Measurements from ENCODE around the gene HEPACAM. TPM values are rescaled to one million over a fixed set of nuclear protein-coding genes. Genes with fewer than 3 reads are reported as not detected.

Gene HEPACAM
- total RNA-seq, 2 experiments from 2014 or later: not detected

DNA sequence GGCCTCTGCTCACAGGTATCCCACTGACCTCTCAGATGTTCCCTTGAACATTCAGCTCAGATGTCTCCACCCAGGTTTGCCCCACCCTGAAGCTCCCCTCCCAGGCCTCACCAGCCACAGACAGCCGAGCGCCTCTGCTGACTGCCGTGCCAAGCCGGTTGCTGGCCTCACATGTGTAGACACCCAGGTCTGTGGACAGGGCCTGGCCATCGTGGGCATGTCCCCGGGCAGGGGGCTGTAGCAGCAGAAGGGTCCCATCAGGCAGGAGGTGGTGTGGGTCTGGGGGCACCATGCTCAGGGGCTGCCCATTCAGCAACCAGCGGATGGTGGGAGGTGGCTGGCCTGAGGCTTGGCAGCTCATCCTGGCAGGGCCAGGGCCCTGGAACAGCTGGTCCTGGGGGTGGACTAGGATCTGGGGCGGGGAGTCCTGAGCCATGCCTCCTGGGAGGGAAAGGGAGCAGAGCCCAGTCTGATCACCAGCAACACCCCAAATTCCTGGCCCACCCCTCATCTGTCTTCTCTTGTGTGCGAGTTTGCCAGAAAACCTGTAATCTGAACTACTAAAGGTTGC lies 38.9 kb downstream of the HEPACAM start:
- Mint-ChIP-seq H3K27ac (no peak overlapping the region), H3K4me3 (no peak overlapping the region), H3K9me3 (no peaks in the 10 kb centered on the region), H3K27me3 (peaks cover 4% of the 10 kb centered on the region), H3K4me1 (ENCODE audit: low read depth) (peaks cover 2% of the 10 kb centered on the region), H3K36me3 (no peaks in the 10 kb centered on the region)
- intact Hi-C loops (cut with micrococcal nuclease): no loop called here
- DNase-seq: no peak
- POLR2A ChIA-PET: no interaction called here
- CTCF ChIA-PET: interaction anchor here (2.3 kb wide), 1 partner anchor 21 kb away, joined by 8 read pairs; no protein-coding TSS in a partner anchor

DNA sequence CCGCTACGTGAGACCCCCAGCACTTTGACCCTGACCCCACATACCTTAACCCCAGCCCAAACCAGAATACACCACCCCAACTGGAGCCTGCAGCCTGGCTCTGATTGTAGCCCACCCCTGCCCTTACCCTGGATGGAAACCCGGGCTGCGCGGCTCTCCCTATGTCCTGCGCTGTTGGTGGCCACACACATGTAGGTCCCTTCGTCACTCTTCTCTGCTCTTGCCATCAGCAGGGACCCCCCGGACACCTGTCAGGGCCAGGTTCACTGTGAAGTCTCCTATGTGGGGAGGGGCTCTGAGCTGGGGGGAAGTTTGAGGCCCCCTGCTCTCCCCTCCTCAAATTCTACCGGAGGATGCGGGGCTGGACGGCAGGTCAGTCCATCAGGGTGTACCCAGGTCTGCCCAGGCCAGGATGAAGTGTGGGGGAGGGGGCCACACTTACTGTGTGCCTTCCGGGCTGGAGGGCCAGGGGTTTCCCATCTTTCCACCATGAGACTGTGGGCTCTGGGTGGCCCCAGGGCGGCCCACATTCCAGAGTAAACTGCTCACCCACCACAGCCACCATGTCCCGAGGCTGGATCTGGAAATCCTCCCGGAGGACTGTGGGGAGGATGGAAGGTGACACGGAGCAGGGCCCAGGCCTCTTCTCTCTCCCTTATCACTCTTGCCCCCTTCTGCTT lies 39.6 kb downstream of the HEPACAM start:
- Mint-ChIP-seq H3K36me3 (no peaks in the 10 kb centered on the region), H3K4me1 (ENCODE audit: low read depth) (peaks cover 2% of the 10 kb centered on the region), H3K4me3 (no peak overlapping the region), H3K27ac (no peak overlapping the region), H3K27me3 (peaks cover under 1% of the 10 kb centered on the region), H3K9me3 (no peaks in the 10 kb centered on the region)
- ChIA-PET CTCF (interaction anchor here (2.3 kb wide), 1 partner anchor 20 kb away, joined by 8 read pairs; no protein-coding TSS in a partner anchor), POLR2A (no interaction called here)
- intact Hi-C loops (cut with micrococcal nuclease): no loop called here
- DNase-seq: no peak

DNA sequence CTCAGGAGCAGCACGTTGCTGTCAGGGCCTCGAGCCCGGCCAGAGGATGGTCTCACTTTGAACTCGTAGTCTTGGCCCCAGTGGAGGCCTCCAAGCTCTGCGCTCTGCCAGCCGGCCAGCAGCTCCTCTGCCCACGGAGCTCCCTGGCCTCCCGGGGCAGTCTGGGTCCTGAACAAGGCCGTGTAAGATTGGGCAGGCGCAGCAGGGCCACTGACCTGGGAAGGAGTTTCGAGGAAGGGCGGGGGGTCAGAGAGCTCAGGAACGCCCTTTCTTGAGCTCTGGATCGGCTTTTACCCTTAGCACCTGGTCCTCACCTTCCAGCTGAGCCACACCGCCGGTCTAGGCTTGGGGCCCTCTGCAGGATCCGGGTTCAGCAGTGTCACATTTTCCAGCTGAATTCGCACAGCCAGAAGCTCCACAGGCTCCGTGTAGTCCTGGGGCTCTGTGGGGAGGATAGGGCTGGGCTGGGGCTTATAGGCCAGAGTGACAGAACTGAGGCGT lies 40.3 kb downstream of the HEPACAM start:
- CTCF ChIA-PET: no interaction called here
- POLR2A ChIA-PET: interaction anchor here (0.6 kb wide), 1 partner anchor 182 kb away, joined by 3 read pairs; no protein-coding TSS in a partner anchor
- Mint-ChIP-seq H3K27ac (no peak overlapping the region), H3K27me3 (no peaks in the 10 kb centered on the region), H3K9me3 (no peaks in the 10 kb centered on the region), H3K4me1 (ENCODE audit: low read depth) (peaks cover 2% of the 10 kb centered on the region), H3K36me3 (no peaks in the 10 kb centered on the region), H3K4me3 (no peak overlapping the region)
- intact Hi-C loops (cut with micrococcal nuclease): no loop called here
- DNase-seq: no peak

DNA sequence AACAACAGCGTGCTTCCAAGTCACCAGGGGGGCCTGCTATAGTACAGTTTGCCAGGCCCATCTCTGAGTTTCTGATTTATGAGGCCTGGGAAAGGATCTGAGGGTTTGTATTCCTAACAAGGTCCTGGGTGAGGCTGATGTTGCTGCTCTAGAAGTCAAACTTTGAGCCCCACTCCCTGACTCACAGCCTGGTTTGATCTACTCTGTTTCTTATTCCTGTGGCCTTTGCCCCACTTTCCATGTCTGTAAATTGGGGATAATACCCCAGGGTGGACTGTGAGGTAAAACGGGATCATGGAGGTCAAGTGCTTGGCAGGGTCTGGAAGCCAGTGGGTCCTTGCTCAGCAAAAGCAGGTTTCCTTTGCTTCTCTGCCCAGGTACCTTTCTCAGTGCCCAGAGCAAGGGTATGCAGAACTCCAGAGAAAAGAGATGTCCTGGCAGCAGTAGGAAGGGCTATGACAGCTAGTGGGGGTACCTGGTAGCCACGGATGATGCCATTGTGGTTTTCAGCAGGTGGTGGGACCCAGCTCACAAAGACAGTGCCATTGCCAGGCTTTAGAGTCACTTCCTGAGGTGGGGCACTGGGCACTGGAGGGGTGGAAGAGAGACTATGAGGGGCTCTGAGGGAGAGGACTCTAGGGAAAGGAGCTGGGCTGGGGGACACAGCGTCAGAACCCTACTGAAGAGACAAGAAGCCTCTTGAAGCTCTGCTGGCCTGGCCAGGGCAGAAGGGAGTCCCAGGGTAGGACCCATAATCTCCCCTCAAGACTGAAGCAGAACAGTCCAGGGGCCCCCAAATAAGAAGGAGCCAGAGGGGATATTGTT lies 41.0 kb downstream of the HEPACAM start:
- peaks cover 2% of the 10 kb centered on the region for H3K4me1 Mint-ChIP-seq (ENCODE audit: low read depth)
- intact Hi-C loops (cut with micrococcal nuclease): no loop called here
- DNase-seq: no peak
- CTCF ChIA-PET: no interaction called here
- H3K36me3 Mint-ChIP-seq: no peaks in the 10 kb centered on the region
- H3K27ac Mint-ChIP-seq: no peak overlapping the region
- H3K27me3 Mint-ChIP-seq: no peaks in the 10 kb centered on the region
- POLR2A ChIA-PET: no interaction called here
- no peak overlapping the region for H3K4me3 Mint-ChIP-seq
- no peaks in the 10 kb centered on the region for H3K9me3 Mint-ChIP-seq

DNA sequence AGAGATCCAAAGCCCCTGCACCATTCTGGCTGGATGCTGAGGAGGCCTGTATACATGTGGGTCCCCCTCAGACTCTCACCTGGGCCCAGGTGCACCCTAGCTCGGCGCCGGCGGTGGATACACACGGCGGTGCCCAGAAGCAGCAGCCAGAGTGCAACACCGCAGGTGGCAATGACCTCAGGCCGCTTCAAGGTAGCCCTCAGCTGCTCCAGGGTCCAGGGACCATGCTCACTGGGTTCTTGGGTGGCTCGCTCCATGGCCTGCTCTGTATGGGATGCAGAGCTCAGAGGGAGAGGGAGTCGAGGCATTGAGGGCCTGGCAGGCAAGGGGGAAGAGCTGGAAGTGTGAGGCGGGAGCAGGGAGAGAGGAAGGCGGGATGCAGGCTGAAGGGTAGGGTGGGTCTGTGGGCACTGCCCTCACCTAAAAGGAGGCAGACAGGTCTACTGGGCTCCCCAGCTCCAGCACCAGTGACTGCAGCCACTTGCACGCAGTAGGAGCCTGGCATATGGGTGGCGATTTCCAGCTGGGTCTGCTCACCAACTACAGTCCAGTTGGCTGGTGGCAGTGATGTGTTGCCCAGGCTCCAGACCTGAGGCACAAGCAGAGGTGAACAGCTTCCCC lies 42.0 kb downstream of the HEPACAM start:
- no peaks in the 10 kb centered on the region for H3K36me3 Mint-ChIP-seq
- H3K27ac Mint-ChIP-seq: no peak overlapping the region
- no peak for DNase-seq
- intact Hi-C loops (cut with micrococcal nuclease): no loop called here
- POLR2A ChIA-PET: no interaction called here
- H3K9me3 Mint-ChIP-seq: no peaks in the 10 kb centered on the region
- H3K4me1 Mint-ChIP-seq (ENCODE audit: low read depth): peaks cover 2% of the 10 kb centered on the region
- H3K4me3 Mint-ChIP-seq: no peak overlapping the region
- CTCF ChIA-PET: no interaction called here
- no peaks in the 10 kb centered on the region for H3K27me3 Mint-ChIP-seq

DNA sequence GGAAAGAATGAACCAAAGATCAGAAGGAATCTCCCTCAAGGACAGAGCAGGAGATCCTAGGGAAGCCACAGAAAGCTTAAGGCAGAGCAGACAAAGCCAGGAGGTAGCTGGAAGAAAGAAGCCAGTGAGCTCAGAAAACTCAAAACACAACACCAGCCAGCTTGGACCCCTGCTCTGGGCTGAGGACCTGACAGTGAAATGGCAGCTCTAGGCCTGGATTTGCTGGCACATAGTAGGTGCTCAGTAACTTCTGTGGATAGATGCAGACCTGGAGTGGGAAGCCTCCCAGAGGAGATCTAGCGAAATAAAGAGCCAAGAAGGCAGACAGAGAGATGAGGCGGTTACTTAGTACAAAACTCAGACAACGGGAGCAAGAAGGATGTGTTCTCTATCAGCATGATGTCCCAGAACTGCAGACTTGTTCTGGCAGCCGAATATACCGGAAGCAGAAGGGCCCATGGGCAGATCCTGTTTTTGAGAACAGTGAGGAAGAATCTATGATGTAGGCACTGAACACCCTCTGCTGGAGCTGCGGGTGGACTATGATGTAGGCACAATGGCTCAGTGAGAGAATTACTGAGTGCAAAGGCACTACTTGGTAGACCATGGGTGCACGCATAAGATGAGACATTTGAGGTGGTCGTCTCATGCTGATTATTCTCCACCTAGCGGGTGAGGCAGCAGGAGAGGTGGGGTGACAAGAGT lies 42.9 kb downstream of the HEPACAM start:
- ChIA-PET CTCF (interaction anchor here (2.5 kb wide), 1 partner anchor 17 kb away, joined by 10 read pairs; no protein-coding TSS in a partner anchor), POLR2A (no interaction called here)
- DNase-seq: no peak
- no peaks in the 10 kb centered on the region for H3K9me3 Mint-ChIP-seq
- H3K36me3 Mint-ChIP-seq: no peaks in the 10 kb centered on the region
- no peak overlapping the region for H3K27ac Mint-ChIP-seq
- intact Hi-C loops (cut with micrococcal nuclease): no loop called here
- H3K4me3 Mint-ChIP-seq: no peak overlapping the region
- H3K27me3 Mint-ChIP-seq: peaks cover 4% of the 10 kb centered on the region
- H3K4me1 Mint-ChIP-seq (ENCODE audit: low read depth): peaks cover 2% of the 10 kb centered on the region

DNA sequence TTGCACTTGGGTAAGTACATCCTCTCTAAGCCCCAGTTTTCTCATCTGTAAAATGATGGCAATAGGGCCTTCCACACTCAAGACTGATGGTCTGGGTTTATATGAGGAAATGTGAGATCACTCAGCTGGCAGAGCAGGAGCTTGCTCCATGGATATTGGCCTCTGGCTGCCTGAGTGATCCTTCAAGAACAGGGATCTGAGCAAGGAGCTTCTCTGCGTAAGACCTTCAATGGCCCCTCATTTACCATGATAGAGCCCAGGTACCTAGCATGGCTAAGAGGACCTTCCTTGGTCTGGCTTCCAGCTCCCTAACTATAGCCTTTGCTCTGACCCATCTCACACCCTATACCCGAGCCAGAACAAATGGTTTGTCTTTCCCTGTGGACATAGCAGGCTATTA lies 43.7 kb downstream of the HEPACAM start:
- Mint-ChIP-seq H3K4me1 (ENCODE audit: low read depth) (no peaks in the 10 kb centered on the region), H3K36me3 (no peaks in the 10 kb centered on the region), H3K9me3 (no peaks in the 10 kb centered on the region), H3K27ac (no peak overlapping the region), H3K27me3 (peaks cover 5% of the 10 kb centered on the region), H3K4me3 (no peak overlapping the region)
- ChIA-PET POLR2A (no interaction called here), CTCF (interaction anchor here (2.5 kb wide), 1 partner anchor 16 kb away, joined by 10 read pairs; no protein-coding TSS in a partner anchor)
- intact Hi-C loops (cut with micrococcal nuclease): no loop called here
- no peak for DNase-seq

DNA sequence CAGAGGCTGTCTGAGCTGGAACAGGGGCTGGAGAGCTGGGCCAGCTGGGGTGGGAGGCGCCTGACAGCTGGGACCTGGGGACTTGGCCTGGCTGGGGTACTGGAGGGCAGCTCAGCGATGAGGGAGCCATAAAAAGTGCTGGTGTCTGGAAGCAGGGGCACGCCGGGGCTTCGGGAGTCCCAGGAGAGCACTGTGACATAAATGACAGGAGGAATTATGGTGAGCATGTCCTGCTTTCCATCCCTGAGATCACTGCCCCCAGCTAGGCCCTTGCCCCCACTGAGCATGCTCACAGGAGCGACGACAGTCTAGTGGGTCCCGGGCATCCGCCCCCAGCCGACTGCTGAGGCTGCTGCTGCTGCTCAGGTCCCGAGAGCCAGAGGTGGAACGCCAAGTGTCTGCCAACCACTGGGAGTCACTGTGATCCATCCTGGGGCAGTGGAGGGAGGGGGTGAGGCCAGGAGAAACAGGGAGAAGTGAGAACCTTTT lies 44.4 kb downstream of the HEPACAM start:
- CTCF ChIA-PET: interaction anchor here (0.6 to 2.5 kb wide), 2 partner anchors 15 to 147 kb away, joined by 3 to 10 read pairs; no protein-coding TSS in a partner anchor
- Mint-ChIP-seq H3K4me1 (ENCODE audit: low read depth) (no peaks in the 10 kb centered on the region), H3K4me3 (no peak overlapping the region), H3K36me3 (no peaks in the 10 kb centered on the region), H3K27me3 (peaks cover 5% of the 10 kb centered on the region), H3K27ac (no peak overlapping the region), H3K9me3 (no peaks in the 10 kb centered on the region)
- POLR2A ChIA-PET: no interaction called here
- no peak for DNase-seq
- intact Hi-C loops (cut with micrococcal nuclease): no loop called here

DNA sequence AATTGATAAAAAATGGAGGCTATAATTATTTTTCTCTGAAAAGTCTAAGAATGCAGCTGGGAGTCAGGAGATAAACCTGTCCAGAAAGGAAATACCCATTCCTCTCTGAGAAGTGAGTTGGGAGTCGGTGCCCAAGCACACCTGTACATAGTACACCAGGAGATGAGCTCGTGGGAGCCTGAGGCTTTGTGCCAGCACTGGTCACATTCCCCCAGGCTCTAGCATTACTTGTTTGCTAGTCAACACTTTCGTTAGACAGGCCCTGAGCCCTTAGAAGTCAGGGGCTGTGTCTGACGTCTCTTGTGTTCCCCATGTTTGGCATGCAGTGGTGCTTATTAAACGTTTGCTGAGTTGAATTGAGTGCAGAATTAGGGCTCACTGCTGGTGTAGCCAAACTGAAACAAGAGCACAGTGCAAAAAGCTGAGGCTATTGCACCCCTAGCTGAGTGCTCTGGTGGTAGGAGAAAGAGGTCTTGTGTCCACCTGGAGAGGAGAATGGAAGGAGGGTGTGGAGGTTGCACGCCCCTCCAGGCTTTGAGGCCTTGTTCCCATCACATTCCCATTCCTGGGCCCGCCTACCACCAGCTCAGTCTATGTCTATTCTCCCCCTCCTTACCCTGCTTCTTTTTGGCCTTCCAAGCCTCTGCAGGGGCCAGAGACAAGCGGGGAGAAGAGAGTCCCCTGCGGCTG lies 45.0 kb downstream of the HEPACAM start:
- H3K4me1 Mint-ChIP-seq (ENCODE audit: low read depth): no peaks in the 10 kb centered on the region
- H3K27ac Mint-ChIP-seq: no peak overlapping the region
- no peak for DNase-seq
- H3K4me3 Mint-ChIP-seq: no peak overlapping the region
- POLR2A ChIA-PET: no interaction called here
- no peaks in the 10 kb centered on the region for H3K36me3 Mint-ChIP-seq
- CTCF ChIA-PET: interaction anchor here (0.6 to 2.5 kb wide), 3 partner anchors 14 to 251 kb away, joined by 3 to 10 read pairs (median 3); no protein-coding TSS in a partner anchor
- H3K27me3 Mint-ChIP-seq: peaks cover 8% of the 10 kb centered on the region
- intact Hi-C loops (cut with micrococcal nuclease): no loop called here
- H3K9me3 Mint-ChIP-seq: no peaks in the 10 kb centered on the region

DNA sequence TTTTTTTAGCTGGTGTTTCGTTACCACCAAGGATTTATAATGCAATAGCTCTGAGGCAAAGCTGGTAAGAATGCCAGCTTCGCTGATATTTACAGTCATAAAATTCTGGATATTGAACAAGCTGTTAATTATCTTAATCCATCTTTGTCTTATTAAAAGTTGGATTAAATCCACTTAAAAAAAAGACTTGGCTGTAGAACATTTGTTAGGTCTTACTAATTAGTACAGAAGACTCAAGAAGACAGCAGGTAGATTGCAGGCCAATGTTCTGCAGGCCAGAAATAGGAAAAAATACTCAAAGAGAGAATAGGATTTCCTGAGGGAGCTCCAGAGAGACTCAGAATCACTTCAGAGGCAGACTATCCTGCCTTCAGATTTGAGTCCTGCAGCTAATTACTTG lies 45.7 kb downstream of the HEPACAM start:
- peaks cover 10% of the 10 kb centered on the region for H3K27me3 Mint-ChIP-seq
- H3K4me3 Mint-ChIP-seq: no peak overlapping the region
- CTCF ChIA-PET: interaction anchor here (1.4 kb wide), 1 partner anchor 252 kb away, joined by 3 read pairs; no protein-coding TSS in a partner anchor
- no peak for DNase-seq
- intact Hi-C loops (cut with micrococcal nuclease): no loop called here
- no peaks in the 10 kb centered on the region for H3K36me3 Mint-ChIP-seq
- POLR2A ChIA-PET: no interaction called here
- no peak overlapping the region for H3K27ac Mint-ChIP-seq
- H3K9me3 Mint-ChIP-seq: no peaks in the 10 kb centered on the region
- H3K4me1 Mint-ChIP-seq (ENCODE audit: low read depth): no peaks in the 10 kb centered on the region
